Loucy (cell line): ENCODE results near the gene CCDC88A.

Experiments used
- EZH2phosphoT487 ChIP-seq: fragments of 200-600 bp; IDR thresholded peaks from 2 replicates; pipeline ENCODE4 v1.6.1; 2018; ENCODE audit warnings: antibody characterized with exemption, mild to moderate bottlenecking, moderate library complexity, borderline replicate concordance
- TF ChIP-seq, protein P1 (sequence below): fragments of 200-600 bp; sonication (generic); conservative IDR thresholded peaks from 2 replicates; pipeline ENCODE4 v1.5.1; 2014; ENCODE audit warnings: mild to moderate bottlenecking, antibody characterized with exemption, low read length

DNA sequence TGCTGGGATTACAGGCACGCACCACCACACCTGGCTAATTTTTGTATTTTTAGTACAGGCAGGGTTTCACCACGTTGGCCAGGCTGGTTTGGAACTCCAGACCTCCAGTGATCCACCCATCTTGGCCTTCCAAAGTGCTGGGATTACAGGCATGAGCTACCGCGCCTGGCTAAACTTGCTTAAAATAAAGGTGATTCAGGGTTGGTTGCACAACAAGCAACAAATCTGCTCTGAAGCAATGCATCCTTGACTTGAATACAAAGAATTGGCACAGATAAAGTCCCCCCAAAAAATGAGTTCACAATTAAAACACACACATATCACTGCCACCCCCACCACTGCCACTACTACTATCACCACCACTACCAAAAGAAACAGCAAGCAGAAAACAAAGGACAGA lies 34.9 kb downstream of the CCDC88A start:
- TF ChIP-seq, protein P1, sequence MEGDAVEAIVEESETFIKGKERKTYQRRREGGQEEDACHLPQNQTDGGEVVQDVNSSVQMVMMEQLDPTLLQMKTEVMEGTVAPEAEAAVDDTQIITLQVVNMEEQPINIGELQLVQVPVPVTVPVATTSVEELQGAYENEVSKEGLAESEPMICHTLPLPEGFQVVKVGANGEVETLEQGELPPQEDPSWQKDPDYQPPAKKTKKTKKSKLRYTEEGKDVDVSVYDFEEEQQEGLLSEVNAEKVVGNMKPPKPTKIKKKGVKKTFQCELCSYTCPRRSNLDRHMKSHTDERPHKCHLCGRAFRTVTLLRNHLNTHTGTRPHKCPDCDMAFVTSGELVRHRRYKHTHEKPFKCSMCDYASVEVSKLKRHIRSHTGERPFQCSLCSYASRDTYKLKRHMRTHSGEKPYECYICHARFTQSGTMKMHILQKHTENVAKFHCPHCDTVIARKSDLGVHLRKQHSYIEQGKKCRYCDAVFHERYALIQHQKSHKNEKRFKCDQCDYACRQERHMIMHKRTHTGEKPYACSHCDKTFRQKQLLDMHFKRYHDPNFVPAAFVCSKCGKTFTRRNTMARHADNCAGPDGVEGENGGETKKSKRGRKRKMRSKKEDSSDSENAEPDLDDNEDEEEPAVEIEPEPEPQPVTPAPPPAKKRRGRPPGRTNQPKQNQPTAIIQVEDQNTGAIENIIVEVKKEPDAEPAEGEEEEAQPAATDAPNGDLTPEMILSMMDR, result no peak
- no peak for TF ChIP-seq EZH2phosphoT487
